Fibroblast of upper back skin (primary cell): ENCODE results near the gene SPINK5.

Source experiments
- DNase-seq: peaks from one replicate; pipeline ENCODE4 v3.0.0-alpha.2; 2013

The SPINK5 gene

DNA sequence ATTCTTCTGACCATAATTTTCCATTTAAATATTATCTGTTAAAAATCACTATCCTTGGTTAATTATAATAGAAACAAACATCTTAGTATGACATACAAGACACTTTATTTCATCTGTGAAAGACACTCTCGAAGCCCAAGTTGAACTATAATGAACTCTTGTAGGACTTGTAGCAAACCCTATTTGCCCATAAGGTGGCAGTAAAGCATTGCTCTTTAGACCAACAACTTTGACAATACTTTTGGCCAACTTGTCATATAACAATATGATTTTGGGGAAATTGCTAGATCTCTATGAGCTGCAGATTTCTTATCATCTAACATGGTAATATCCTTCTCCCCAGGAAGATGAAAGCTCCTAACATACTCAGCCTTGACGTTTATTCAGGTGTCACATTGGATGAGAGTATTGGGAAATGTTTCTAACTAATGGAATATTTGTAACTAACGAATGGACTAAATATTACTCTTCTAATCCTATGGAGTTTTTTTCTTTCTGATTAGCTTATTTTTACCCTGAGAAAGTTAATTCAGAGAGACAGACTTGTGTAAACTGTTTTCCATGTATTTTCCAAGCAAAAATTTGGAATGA, 115.5 kb downstream of the SPINK5 start:
- DNase-seq: peak; percentile 51

DNA sequence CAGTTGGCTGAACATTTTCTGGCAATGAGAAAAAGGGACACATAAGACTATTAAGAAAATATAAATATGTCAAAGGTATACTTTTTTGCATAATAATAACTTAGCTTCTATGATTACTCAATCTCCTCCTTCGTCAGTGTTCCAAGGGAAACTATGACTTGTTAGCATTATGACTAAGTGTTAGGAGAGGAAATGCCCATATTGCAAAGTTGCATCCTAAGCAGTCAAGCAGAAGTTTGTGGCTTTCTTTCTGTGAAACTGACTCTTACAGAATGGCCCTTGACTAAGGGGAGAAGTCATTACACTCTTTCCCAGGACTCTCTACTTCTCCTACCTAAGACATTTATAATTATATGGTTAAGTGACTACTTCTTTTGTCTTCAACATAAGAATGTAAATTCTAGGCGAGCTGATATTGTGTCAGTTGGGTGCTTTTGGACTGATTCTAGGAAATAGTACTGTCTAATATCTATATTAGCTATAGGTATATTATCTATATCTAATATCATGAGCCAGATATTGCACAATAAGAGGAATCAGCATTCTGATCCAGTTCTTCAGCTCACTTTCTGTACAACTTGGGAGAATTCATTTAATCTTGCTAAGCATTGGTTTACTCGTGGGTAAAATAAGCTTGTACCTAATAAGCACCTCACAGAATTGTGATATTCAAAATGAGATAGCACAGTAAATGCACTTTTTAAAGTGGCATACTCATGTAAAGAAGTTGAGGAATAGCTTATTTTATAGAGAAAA, 122.6 kb downstream of the SPINK5 start:
- no peak for DNase-seq
